ENCODE data around the gene CRIP2. TPM values are rescaled to one million over a fixed set of nuclear protein-coding genes. Genes with fewer than 3 reads are reported as not detected.

The CRIP2 gene, protein sequence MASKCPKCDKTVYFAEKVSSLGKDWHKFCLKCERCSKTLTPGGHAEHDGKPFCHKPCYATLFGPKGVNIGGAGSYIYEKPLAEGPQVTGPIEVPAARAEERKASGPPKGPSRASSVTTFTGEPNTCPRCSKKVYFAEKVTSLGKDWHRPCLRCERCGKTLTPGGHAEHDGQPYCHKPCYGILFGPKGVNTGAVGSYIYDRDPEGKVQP
- 100 to 1,000 TPM in 3 of 4 donors, 10 to 100 TPM in 1; 72.3 to 161 (median 108) TPM for polyA plus RNA-seq (ENCODE audit: insufficient read length in 4 of 4)

DNA sequence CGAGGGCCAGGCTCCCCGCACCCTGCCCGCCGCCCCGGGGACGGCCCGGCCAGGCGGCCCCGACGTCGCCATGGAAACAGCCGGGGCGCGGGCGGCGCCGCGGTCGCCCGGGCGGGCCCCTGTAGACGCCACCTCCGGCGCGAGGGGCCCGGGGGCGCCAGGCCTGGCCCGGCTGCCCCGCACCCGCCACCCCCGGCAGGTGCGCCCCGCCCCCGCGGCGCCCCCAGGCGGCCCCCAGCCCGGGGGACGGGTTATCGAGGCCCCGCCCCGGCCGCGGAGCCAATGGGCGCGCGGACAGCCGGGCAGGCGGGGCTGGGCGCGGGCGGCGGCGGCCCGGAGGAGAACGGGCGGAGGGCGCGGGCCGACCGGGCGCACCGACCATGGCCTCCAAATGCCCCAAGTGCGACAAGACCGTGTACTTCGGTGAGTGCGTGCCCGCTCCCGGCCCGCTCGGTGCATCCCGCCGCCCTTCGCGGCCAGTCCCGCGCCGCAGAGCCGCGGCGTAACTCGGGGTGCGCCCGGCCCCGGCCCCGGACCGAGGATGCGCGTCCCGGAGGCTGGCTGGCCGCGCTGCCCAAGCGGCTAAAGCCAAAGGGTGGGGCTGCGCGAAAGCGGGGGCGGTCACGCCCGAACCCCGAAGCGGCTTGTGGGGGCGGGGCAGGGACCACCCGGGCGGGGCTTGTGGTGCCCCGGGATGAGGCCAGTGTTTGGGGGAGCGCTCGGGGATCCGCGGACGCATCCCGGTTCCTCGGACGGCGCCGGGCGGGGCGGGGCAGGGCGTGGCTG is at the start of gene CRIP2:
TSS of gene CRIP2 (plus strand) at position 339 of the 786 bp plus-strand sequence. CDS start at position 381, 42 bp downstream.
- DNase-seq (ENCODE audit: low read depth in 4 of 4, low spot score in 3 of 4) = no peak

DNA sequence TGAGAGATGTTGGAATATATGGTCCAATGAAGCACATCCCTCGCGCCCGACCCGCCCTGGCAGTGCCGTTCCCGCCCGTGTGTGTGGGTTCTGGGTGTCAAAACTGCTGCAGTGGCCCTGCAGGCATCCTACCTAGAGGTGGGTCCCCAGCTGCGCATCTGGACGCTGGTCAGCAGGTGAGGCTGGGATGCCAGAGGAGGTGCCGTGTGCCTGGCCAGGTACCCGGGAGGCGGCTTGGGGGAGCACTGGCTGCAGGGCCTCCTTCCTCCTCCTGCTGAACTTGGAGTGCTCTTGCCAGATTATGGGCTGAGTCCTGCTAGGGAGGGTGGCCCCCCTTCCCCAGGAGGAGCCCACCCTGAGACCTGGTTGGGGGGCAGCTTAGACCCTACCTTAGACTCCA is 49.8 kb upstream of the CRIP2 start:
- DNase-seq (ENCODE audit: low read depth in 4 of 4, low spot score in 3 of 4) = no peak

DNA sequence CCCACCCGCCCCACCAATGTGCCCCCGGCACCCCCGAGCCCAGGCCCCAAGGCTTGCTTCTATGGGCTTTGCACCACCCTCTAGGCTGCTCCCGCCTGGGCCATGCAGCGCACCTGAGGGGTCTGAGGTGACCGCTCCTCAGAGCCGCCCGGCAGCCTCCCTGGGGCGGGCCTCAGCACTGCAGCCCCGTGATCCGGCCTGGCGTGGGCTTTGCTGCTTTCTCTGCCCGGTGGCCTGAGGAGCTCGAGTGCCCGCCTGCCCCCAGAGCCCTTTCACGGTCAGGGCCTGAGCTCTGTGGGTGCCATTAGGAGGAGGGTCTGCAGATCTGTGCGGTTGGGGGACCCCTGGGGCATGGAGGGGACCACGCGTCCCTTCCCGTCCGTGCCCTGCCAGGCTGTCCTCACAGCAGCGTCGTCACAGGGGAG is 48.8 kb upstream of the CRIP2 start:
- no peak for DNase-seq (ENCODE audit: low read depth in 4 of 4, low spot score in 3 of 4)

DNA sequence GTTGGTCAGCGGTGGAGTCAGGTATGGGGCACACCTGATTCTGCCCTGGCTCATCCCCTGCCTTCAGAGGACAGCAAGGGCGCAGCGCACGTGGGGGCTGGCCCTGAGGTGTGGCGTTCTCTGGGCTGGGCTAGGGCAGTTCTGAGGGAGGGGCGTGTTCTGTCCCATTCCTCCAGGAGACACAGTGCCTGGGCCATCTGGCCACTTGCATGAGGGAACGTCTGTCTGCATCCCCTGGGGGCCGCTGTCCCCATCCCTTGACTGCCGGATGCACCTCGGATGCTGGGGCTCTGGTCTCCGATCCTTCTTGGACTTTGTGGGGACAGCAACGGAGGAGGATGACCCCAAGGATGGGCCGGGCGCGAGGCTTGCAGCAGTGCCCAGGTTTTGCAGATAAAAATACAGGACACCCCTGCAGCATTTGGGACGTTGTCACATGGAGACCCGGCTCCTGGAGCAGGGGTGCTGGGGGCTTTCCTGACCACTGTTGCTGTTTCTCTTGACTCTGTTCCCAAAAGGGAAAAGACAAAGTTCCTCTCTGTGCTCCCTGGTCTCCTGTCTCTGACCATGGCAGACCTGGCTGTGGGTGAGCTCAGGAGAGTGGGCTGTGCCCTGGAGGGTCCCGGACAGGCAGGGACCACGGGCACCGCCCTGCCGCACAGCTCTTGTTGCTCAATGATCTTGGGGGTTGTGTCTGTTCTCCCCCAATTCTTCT is 48.0 kb upstream of the CRIP2 start:
- DNase-seq (ENCODE audit: low read depth in 4 of 4, low spot score in 3 of 4) = no peak

DNA sequence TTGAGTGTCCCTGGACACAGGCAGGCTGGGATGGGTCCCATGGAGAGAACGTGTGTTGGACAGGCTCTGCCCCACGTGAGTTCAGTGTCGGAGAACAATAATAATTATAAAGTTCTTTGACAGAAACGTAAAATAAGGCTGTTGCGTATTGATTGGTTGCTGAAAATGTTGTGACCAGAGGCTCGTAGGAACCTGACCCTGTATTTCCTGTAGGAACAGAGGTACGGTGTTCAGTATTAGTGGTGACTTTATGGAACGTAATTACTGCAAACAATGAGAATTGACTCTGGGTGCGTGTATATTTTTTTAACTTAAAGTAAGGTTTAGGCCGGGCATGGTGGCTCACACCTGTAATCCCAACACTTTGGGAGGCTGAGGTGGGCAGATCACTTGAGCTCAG is 47.2 kb upstream of the CRIP2 start:
- DNase-seq (ENCODE audit: low read depth in 4 of 4, low spot score in 3 of 4) = no peak

DNA sequence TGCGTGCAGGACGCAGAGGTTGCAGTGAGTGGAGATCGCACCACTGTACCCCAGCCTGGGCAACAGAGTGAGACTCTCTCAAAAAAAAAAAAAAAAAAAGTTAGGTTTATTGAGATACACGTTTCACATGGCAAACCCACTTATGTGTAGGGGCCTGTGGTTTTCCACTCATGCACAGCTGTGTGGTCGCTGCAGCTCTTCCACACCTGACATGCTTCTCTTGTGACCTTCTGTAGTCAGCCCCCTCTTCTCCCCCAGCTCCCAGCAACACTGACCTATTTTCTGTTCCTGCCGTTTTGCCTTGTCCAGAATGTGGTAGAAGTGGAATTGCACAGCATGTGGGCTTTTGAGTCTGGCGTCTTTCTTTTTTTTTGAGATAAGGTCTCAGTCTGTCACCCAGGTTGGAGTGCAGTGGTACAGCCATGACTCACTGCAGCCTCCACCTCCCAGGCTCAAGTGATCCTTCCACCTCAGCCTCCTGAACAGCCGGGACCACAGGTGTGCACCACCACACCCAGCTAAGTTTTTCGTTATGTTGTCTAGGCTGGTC is 46.6 kb upstream of the CRIP2 start:
- no peak for DNase-seq (ENCODE audit: low read depth in 4 of 4, low spot score in 3 of 4)

DNA sequence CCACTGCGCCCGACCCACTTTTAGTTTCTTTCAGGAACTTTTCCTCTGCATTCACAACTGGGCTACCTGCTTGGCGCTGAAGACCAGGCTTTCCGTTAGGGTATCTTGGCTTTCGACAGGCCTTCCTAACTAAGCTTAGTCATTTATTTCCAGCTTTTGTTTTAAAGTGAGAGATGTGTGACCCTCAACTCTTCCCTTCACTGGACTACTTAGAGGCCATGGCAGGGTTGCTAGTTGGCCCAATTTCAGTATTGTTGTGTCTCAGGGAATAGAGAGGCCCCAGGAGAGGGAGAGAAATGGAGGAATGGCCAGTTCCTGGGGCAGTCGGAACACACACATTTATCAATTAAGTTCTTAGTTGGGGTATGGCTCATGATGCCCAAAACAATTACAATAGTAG is 44.6 kb upstream of the CRIP2 start:
- DNase-seq (ENCODE audit: low read depth in 4 of 4, low spot score in 3 of 4) = no peak

DNA sequence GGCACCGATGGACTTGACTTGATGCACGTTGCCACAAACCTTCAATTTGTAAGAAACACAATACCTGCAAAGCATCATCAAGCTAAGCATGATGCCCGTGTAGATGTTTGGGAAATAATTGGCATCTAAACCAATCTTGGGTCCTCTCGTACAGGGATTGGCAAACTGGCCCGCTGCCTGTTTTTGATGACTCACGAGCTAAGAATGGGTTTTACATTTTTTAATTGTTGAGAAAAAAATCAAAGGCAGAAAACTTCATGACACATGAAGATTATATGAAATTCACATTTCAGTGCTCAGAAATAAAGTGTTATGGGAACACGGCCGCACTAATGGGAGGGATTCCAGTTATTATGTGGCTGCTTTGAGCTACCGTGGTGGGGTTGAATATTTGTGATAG is 44.1 kb upstream of the CRIP2 start:
- DNase-seq (ENCODE audit: low read depth in 4 of 4, low spot score in 3 of 4) = no peak

DNA sequence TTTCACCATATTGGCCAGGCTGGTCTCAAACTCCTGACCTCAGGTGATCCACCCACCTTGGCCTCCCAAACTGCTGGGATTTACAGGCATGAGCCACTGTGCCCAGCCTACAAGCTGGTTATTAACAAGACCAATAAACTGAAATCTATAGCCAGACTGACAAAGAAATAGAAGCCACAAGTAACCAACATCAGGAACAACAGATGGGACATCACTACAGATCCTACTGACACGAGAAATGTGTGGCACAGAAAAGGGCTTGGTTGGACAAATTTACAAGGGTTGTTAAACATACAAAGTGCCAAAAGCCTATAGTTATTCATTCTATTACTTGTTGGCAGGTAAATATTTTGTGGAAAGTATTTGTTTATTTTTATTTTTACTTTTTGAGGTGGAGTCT is 43.4 kb upstream of the CRIP2 start:
- no peak for DNase-seq (ENCODE audit: low read depth in 4 of 4, low spot score in 3 of 4)

DNA sequence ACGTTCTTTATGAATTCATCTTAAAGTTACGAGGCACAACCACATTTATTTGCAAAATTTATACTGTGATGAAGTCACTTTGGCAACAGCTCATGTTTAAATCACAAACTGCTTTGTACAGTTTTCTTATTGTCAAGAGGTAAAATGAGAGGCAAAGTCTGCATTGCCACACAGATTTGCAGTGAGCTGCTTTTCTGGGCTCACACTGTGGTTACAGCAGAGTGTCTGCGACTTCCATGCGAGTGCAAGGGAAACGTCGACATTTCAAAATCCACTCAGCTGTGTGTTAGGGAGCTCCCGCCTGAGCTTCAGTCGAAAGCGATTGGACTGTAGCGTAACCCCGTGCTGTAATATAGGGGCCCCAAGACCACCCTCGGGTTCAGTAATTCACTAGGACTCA is 42.0 kb upstream of the CRIP2 start:
- no peak for DNase-seq (ENCODE audit: low read depth in 4 of 4, low spot score in 3 of 4)

DNA sequence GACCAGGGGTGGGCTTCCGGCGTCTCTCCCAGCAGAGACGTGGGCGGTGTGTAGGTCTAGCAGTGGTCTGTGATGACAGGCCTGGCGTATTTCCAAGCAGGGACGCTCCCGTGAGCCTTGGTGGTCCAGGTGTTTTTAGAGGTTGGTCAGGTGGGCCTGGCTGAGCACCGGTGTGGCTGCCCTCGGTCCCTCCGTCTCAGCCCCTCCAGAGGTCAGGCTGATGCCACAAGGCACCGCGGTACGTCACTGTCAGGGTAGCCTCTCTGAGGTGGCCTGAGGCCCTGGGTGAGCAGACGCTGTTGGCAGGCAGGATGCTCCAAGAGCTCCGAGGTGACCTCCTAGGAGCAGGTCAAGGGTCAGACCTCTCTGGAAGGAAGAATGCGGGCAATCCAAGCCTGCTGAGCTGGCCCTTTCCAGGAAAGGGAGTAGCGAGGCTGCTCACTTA is 41.4 kb upstream of the CRIP2 start:
- no peak for DNase-seq (ENCODE audit: low read depth in 4 of 4, low spot score in 3 of 4)

DNA sequence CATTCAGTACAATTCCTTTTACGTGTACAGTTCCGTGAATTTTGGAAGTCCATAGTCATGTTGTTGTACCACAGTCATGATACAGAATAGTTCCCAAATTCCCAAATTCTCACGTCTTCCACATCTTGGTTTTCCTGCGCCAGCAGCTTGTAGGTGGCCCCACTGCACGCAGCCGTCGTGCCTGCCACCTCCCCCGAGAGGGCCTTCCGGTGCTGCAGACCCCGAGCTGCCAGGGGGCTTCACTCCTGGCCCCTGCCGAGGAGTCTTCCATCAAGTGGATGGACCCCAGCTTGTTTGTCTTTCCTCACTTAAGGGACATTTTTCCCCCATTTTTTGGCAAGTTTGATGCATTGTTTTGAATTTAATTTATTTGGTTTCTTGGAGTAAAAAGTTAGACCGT is 38.2 kb upstream of the CRIP2 start:
- DNase-seq (ENCODE audit: low read depth in 4 of 4, low spot score in 3 of 4) = no peak

DNA sequence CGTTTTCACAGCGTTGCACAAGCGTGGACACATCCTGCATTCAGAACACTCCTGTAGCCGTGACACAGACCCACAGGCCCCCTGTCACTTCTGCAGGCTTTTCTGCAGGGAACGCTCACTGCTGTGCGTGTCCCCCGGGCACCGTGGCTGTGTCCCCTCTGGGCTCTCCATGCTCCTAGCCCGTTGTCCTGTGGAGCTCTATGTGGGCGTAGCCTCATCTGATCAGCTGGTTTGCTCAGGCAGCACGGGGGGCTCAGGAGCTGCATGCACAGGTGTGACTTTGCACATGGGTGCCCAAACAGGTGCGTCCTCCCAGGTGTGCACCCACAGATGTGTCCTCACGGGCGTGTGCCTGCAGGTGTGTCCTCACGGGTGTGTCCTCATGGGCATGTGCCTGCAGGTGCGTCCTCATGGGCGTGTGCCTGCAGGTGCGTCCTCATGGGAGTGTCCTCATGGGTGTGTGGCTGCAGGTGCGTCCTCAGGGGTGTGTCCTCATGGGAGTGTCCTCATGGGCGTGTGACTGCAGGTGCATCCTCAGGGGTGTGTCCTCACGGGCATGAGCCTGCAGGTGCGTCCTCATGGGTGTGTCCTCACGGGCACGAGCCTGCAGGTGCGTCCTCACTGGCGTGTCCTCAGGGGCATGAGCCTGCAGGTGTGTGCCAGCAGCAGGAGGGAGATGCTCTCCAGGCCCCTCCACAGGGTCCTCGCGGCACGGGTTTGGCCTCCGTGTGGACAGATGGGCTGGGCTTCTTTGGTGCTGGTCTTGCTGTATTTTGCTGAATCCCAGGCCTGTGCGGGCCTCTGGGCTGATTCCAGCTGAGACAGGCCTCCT is 37.5 kb upstream of the CRIP2 start:
- no peak for DNase-seq (ENCODE audit: low read depth in 4 of 4, low spot score in 3 of 4)

DNA sequence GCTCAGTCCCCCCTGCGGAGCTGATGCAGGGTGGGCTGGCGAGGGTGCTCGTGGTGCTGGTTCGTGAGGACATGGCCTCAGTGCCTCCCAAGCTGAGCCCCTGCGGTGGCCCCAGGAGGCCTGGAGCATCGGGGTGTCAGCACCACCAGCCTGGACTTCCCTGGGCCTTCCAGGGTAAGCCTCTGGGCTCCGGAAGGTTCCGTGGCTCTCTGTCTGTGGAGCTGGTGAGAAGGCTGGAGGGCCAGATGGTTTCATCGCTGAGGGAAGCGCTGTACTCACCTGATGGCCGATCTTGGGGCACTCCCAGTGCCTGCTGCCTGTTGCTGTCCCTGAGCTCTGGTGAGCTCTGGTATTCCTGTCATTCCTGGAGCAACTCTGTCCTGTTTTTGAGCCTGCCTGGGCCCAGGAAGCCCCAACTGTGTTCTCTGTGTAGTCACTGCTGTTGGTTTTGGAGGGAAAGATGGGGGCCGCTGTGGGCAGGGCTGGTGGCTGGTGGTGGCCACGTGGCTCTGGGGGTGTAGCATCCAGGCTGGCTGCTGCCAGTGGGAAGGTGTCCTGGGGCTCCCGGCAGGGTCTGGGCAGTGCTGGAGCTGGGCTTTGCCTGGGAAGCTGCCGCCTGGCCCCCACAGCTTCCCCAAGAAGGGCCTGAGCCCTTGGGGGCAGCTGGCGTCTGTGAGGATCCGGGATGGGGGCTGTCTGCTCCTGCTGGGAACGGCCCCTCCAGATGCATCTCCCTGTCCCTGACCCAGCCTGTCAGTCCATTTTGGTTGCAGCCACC is 36.7 kb upstream of the CRIP2 start:
- DNase-seq (ENCODE audit: low read depth in 4 of 4, low spot score in 3 of 4) = no peak

DNA sequence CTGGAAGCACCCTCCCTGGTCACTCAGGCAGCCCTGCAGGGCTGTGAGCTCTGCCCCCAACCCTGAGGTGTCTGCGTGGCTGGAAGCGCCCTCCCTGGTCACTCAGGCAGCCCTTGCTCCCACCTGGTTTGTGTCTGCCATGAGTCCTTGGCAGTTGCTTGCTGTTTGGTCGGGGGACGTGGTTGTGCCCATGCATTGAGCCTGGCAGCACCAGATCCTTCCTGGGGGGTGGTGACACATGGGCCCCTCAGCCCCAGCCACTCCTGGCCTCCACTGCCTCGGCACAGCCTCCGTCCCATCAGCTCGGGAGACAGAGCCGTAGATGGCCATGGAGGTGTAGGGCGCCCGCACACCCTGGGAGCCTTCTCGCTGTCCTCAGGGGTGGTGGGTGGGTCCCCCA is 35.4 kb upstream of the CRIP2 start:
- no peak for DNase-seq (ENCODE audit: low read depth in 4 of 4, low spot score in 3 of 4)

DNA sequence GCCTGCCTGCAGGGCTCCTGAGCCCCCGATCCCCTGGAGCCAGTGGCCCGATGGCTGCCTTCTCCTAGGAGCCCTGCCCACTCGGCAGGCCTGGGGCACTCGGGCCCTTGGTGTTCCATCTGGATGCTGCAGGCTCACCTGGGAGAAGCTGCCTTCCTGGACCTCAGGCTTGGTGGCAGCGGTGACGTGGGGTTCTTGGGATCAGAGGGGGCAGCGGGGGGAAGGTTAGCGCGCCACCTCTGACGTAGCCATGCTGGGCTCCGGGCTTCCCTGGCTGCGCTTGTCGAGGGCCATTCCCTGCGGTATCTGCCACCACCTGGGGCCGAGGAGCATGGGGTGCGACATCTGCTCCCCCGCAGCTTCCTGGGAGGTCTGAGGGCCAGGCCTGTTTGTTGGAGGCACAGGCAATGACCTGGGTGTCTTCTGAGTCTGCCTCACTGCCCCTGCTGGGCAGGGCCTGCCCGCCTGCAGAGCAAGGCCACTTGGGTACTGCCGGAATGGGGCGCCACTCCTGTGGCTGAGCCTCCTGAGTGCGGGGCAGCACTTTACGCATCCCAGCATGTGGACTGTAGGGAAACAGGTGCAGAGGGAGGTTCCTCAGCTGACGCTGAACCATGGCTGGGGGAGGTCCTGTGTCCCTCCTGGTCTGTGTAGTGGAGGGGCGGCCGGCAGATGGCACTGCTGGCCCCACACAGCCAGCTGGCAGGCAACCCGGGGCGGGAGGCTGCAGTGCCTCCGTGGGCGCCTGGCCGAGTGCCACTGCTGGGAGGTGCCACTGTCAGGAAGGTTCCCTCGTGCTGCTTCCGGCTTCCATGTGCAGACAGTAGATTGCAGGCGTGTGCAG is 34.7 kb upstream of the CRIP2 start:
- DNase-seq (ENCODE audit: low read depth in 4 of 4, low spot score in 3 of 4) = no peak

DNA sequence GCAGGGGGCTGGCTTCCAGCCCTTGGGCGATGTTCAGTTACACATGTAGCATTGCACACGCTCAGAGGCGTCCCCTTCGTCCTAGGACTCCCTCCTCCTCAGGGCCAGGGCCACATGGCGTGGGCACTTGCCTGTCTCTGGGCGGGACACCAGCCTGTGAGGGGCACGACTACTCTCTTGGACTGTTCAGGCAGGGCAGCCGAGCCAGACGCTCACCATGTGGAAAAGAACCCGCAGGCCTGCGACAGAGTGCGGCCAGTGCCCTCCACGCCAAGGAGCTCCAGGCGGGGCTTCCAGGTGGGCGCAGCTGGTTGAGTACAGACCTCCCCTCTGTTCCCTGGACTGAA is 34.1 kb upstream of the CRIP2 start:
- DNase-seq (ENCODE audit: low read depth in 4 of 4, low spot score in 3 of 4) = no peak

DNA sequence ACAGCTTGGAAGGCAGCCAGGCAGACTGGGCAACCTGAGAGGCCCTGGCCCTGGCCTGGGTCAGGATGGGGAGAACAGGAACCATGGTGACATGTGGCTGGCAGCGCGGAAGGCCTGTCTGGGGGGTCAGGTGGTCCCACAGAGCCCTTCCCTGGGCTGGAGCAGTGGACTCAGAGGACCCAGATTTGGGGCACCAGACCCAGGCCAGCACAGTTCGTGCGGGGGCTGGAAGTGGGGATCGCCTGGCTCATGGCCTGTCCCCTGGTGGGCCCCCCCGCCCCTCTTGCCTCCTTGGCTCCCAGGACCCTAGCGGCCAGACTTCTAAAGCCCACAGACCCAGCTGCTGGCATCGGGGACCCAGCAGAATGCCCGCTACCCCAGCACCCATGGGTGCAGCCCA is 33.6 kb upstream of the CRIP2 start:
- no peak for DNase-seq (ENCODE audit: low read depth in 4 of 4, low spot score in 3 of 4)

DNA sequence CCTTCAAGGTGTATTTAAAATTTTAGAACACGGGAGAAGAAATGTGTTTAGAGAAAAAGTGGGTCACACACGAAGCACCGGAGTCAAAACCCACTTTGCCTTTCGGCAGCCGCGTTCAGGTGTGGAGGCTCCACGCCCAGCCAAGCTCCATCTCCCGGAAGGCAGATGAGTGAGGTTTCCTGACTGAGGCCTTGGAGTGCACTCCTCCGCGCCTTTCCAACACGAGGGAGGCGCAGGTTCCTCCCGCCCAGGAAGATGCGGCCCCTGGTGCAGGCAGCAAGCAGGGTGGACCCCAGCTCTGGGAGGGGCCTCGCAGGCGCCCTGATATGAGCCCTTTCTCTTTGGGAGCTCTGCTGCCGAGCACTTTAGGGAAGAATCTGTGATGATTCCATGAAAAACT is 32.5 kb upstream of the CRIP2 start:
- DNase-seq (ENCODE audit: low read depth in 4 of 4, low spot score in 3 of 4) = no peak

Measured in left renal pelvis (tissue), 4 donors.